ENCODE measurements around the gene WDR75. TPM values are rescaled to one million over a fixed set of nuclear protein-coding genes. Genes with fewer than 3 reads are reported as not detected.
"Not testable (repeated sequence)": the region's sequence is repeated elsewhere in the genome, so short reads cannot be mapped to it uniquely, and the experiment has no call there.

The WDR75 gene
- total and polyA plus RNA-seq, 4 experiments from 2014 or later: 12.3 to 61.4 (median 42.1) TPM

- Mint-ChIP-seq H3K9me3 (peaks cover 0 to 4% (median 0%) of the 10 kb centered on the region in 8 donors), H3K27ac (no peak overlapping the region), H3K27me3 (peaks cover 0 to under 1% of the 10 kb centered on the region in 2 donors), H3K4me1 (no peaks in the 10 kb centered on the region), H3K4me3 (no peak overlapping the region), H3K36me3 (no peaks in the 10 kb centered on the region)
- Histone ChIP-seq H3K27ac (ENCODE audit: low read depth, low read length) (no peak overlapping the region), H3K27me3 (ENCODE audit: insufficient read depth, low read length) (no peaks in the 10 kb centered on the region), H3K4me1 (ENCODE audit: insufficient read depth, low read length) (no peaks in the 10 kb centered on the region), H3K9me3 (ENCODE audit: control insufficient read depth in 1 of 2, low read length in 2 of 2) (no peaks in the 10 kb centered on the region), H3K36me3 (ENCODE audit: insufficient read depth, low read length) (no peaks in the 10 kb centered on the region), H3K4me3 (ENCODE audit: low read length in 2 of 2) (no peak overlapping the region)
- intact Hi-C loops (cut with micrococcal nuclease): no loop called here
- POLR2A ChIA-PET (ENCODE audit: partially characterized antibody): interaction anchor here (0.6 kb wide), 1 partner anchor 16 kb away, joined by 3 read pairs; the partner anchor contains the start of gene WDR75
- CTCF ChIA-PET (ENCODE audit: partially characterized antibody): interaction anchor here (0.9 kb wide), 1 partner anchor 331 kb away, joined by 3 read pairs; no protein-coding TSS in a partner anchor
- DNase-seq: no peak
Measured at GRCh38 chr2:189424961-189425360, 16.3 kb upstream of the WDR75 start.

DNA sequence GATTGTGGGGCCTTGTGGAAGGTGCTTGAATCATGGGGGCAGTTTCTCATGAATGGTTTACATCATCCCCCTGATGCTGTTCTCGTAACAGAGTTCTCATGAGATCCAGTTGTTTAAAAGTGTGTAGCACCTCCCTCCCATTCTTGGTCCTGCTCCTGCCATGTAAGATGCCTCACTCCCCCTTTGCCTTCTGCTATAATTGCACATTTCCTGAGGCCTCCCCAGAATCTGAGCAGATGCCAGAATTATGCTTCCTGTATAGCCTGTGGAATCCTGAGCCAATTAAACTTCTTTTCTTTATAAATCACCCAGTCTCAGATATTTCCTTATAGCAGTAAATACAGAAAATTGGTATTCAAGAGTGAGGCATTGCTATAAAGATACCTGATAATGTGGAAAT is 15.6 kb upstream of the WDR75 start:
- POLR2A ChIA-PET (ENCODE audit: partially characterized antibody): interaction anchor here (0.6 kb wide), 1 partner anchor 15 kb away, joined by 3 read pairs; the partner anchor contains the start of gene WDR75

DNA sequence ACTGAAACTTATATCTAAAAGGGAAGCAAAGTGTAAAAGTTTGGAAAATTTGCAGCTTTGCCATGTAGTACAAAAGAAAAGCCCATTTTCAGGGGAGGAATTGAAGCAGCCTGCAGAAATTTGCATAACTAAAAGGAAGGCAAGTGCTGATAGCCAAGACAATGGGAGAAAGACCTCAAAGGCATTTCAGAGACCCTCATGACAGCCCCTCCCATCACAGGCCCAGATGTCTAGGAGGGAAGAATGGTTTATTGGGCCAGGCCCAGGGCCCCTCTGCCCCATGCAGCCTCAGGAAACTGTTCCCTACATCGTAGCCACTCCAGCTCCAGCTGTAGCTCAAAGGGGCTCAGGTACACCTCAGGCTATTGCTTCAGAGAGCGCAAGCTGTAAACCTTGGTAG is 14.4 kb upstream of the WDR75 start:
- no peak overlapping the region for H3K4me3 Mint-ChIP-seq
- H3K36me3 Mint-ChIP-seq: no peaks in the 10 kb centered on the region
- intact Hi-C loops (cut with micrococcal nuclease): no loop called here
- peaks cover 1 to 3% of the 10 kb centered on the region in 2 donors for H3K27me3 Mint-ChIP-seq
- no peaks in the 10 kb centered on the region for H3K9me3 ChIP-seq (ENCODE audit: control insufficient read depth in 1 of 2, low read length in 2 of 2)
- H3K4me3 ChIP-seq (ENCODE audit: low read length in 2 of 2): no peak overlapping the region
- H3K9me3 Mint-ChIP-seq: peaks cover 0 to 3% (median 0%) of the 10 kb centered on the region in 8 donors
- DNase-seq: no peak
- H3K4me1 Mint-ChIP-seq: no peaks in the 10 kb centered on the region
- peak overlapping the region in 1 of 7 donors; percentile 8 for H3K27ac Mint-ChIP-seq
- no peak overlapping the region for H3K27ac ChIP-seq (ENCODE audit: low read depth, low read length)
- no peaks in the 10 kb centered on the region for H3K4me1 ChIP-seq (ENCODE audit: insufficient read depth, low read length)
- H3K36me3 ChIP-seq (ENCODE audit: insufficient read depth, low read length): no peaks in the 10 kb centered on the region
- CTCF ChIA-PET (ENCODE audit: partially characterized antibody): no interaction called here
- no peaks in the 10 kb centered on the region for H3K27me3 ChIP-seq (ENCODE audit: insufficient read depth, low read length)
- POLR2A ChIA-PET (ENCODE audit: partially characterized antibody): no interaction called here

More for the DNA sequence above, 15.6 kb upstream of the WDR75 start:
- CTCF ChIA-PET (ENCODE audit: partially characterized antibody): no interaction called here
- Histone ChIP-seq H3K4me1 (ENCODE audit: insufficient read depth, low read length) (no peaks in the 10 kb centered on the region), H3K27me3 (ENCODE audit: insufficient read depth, low read length) (no peaks in the 10 kb centered on the region), H3K36me3 (ENCODE audit: insufficient read depth, low read length) (no peaks in the 10 kb centered on the region), H3K4me3 (ENCODE audit: low read length in 2 of 2) (no peak overlapping the region), H3K9me3 (ENCODE audit: control insufficient read depth in 1 of 2, low read length in 2 of 2) (no peaks in the 10 kb centered on the region), H3K27ac (ENCODE audit: low read depth, low read length) (no peak overlapping the region)
- intact Hi-C loops (cut with micrococcal nuclease): no loop called here
- Mint-ChIP-seq H3K27ac (no peak overlapping the region), H3K4me1 (no peaks in the 10 kb centered on the region), H3K4me3 (no peak overlapping the region), H3K27me3 (peaks cover 0 to 1% of the 10 kb centered on the region in 2 donors), H3K36me3 (no peaks in the 10 kb centered on the region), H3K9me3 (peaks cover 0 to 4% (median 0%) of the 10 kb centered on the region in 8 donors)
- DNase-seq: no peak

DNA sequence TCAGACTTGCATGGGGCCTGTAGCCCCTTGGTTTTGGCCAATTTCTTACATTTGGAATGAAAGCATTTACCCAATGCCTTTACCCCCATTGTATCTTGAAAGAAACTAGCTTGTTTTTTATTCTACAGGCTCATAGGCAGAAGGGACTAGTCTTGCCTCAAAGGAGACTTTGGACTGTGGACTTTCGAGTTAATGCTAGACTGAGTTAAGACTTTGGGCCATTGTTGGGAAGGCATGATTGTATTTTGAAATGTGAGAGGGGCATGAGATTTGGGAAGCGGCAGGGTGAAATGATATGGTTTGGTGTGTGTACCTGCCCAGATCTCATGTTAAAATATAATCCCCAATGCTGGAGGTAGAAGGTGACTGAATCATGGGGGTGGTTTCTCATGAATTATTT is 13.4 kb upstream of the WDR75 start:
- DNase-seq: no peak
- Mint-ChIP-seq H3K4me1 (no peaks in the 10 kb centered on the region), H3K9me3 (peaks cover 0 to 1% (median 0%) of the 10 kb centered on the region in 8 donors), H3K27ac (no peak overlapping the region), H3K27me3 (peaks cover 1 to 5% of the 10 kb centered on the region in 2 donors), H3K4me3 (no peak overlapping the region), H3K36me3 (no peaks in the 10 kb centered on the region)
- H3K4me1 ChIP-seq (ENCODE audit: insufficient read depth, low read length): no peaks in the 10 kb centered on the region
- intact Hi-C loops (cut with micrococcal nuclease): no loop called here
- no peak overlapping the region for H3K4me3 ChIP-seq (ENCODE audit: low read length in 2 of 2)
- H3K36me3 ChIP-seq (ENCODE audit: insufficient read depth, low read length): no peaks in the 10 kb centered on the region
- H3K9me3 ChIP-seq (ENCODE audit: control insufficient read depth in 1 of 2, low read length in 2 of 2): no peaks in the 10 kb centered on the region
- CTCF ChIA-PET (ENCODE audit: partially characterized antibody): no interaction called here
- H3K27ac ChIP-seq (ENCODE audit: low read depth, low read length): no peak overlapping the region
- POLR2A ChIA-PET (ENCODE audit: partially characterized antibody): no interaction called here
- no peaks in the 10 kb centered on the region for H3K27me3 ChIP-seq (ENCODE audit: insufficient read depth, low read length)

- DNase-seq; H3K27ac Mint-ChIP-seq; H3K27me3 Mint-ChIP-seq; H3K36me3 Mint-ChIP-seq; CTCF ChIA-PET (ENCODE audit: partially characterized antibody); H3K4me3 Mint-ChIP-seq; H3K4me1 ChIP-seq (ENCODE audit: insufficient read depth, low read length); H3K27me3 ChIP-seq (ENCODE audit: insufficient read depth, low read length); H3K27ac ChIP-seq (ENCODE audit: low read depth, low read length); H3K4me3 ChIP-seq (ENCODE audit: low read length in 2 of 2); H3K9me3 ChIP-seq (ENCODE audit: control insufficient read depth in 1 of 2, low read length in 2 of 2); H3K9me3 Mint-ChIP-seq; POLR2A ChIA-PET (ENCODE audit: partially characterized antibody); H3K4me1 Mint-ChIP-seq; H3K36me3 ChIP-seq (ENCODE audit: insufficient read depth, low read length); intact Hi-C loops (cut with micrococcal nuclease): not testable (repeated sequence)
Measured at GRCh38 chr2:189430448-189430847, 10.8 kb upstream of the WDR75 start.

- H3K4me1 Mint-ChIP-seq; H3K9me3 ChIP-seq (ENCODE audit: control insufficient read depth in 1 of 2, low read length in 2 of 2); H3K4me3 ChIP-seq (ENCODE audit: low read length in 2 of 2); DNase-seq; H3K4me1 ChIP-seq (ENCODE audit: insufficient read depth, low read length); H3K4me3 Mint-ChIP-seq; H3K27ac ChIP-seq (ENCODE audit: low read depth, low read length); H3K36me3 ChIP-seq (ENCODE audit: insufficient read depth, low read length); H3K36me3 Mint-ChIP-seq; H3K27me3 ChIP-seq (ENCODE audit: insufficient read depth, low read length); H3K27ac Mint-ChIP-seq; H3K9me3 Mint-ChIP-seq; H3K27me3 Mint-ChIP-seq; intact Hi-C loops (cut with micrococcal nuclease); CTCF ChIA-PET (ENCODE audit: partially characterized antibody); POLR2A ChIA-PET (ENCODE audit: partially characterized antibody): not testable (repeated sequence)
Measured at GRCh38 chr2:189435803-189436202, 5.5 kb upstream of the WDR75 start.

- no peaks in the 10 kb centered on the region for H3K9me3 ChIP-seq (ENCODE audit: control insufficient read depth in 1 of 2, low read length in 2 of 2)
- no peak overlapping the region for H3K4me3 ChIP-seq (ENCODE audit: low read length in 2 of 2)
- H3K36me3 Mint-ChIP-seq: peaks cover 0 to 15% of the 10 kb centered on the region in 2 donors
- peaks cover 0 to 13% (median 8%) of the 10 kb centered on the region in 4 donors for H3K4me1 Mint-ChIP-seq
- CTCF ChIA-PET (ENCODE audit: partially characterized antibody): no interaction called here
- intact Hi-C loops (cut with micrococcal nuclease): no loop called here
- H3K4me1 ChIP-seq (ENCODE audit: insufficient read depth, low read length): peaks cover 18% of the 10 kb centered on the region
- peaks cover 0 to 3% (median 0%) of the 10 kb centered on the region in 8 donors for H3K9me3 Mint-ChIP-seq
- no peaks in the 10 kb centered on the region for H3K27me3 ChIP-seq (ENCODE audit: insufficient read depth, low read length)
- H3K4me3 Mint-ChIP-seq: no peak overlapping the region
- no peak for DNase-seq
- POLR2A ChIA-PET (ENCODE audit: partially characterized antibody): no interaction called here
- no peak overlapping the region for H3K27ac Mint-ChIP-seq
- H3K27ac ChIP-seq (ENCODE audit: low read depth, low read length): no peak overlapping the region
- H3K36me3 ChIP-seq (ENCODE audit: insufficient read depth, low read length): no peaks in the 10 kb centered on the region
- peaks cover 0 to under 1% of the 10 kb centered on the region in 2 donors for H3K27me3 Mint-ChIP-seq
Measured at GRCh38 chr2:189437926-189438325, 3.3 kb upstream of the WDR75 start.
